K562 (cell line): Measurements from ENCODE around the gene AGRP. TPM values are rescaled to one million over a fixed set of nuclear protein-coding genes. Genes with fewer than 3 reads are reported as not detected.

Experiments used
- CTBP1 ChIP-seq: fragments of 450-650 bp; IDR thresholded peaks from 2 replicates; pipeline ENCODE4 v1.6.1; 2016; ENCODE audit warnings: borderline replicate concordance
- CXXC5 ChIP-seq: fragments of 250-450 bp; sonication (Bioruptor Pico); IDR thresholded peaks from 2 replicates; pipeline ENCODE4 v1.8.0; 2022; ENCODE audit warnings: inconsistent platforms, mild to moderate bottlenecking, moderate library complexity
- DIDO1 ChIP-seq: fragments of 450-650 bp; IDR thresholded peaks from 2 replicates; pipeline ENCODE4 v1.6.1; 2016; ENCODE audit warnings: low read depth, missing biosample characterization, missing genetic modification characterization
- EHMT2 ChIP-seq: fragments of 450-650 bp; IDR thresholded peaks from 2 replicates; pipeline ENCODE4 v1.6.1; 2018; ENCODE audit warnings: antibody characterized with exemption
- LARP7 ChIP-seq: fragments of 450-650 bp; IDR thresholded peaks from 2 replicates; pipeline ENCODE4 v1.6.1; 2016
- MAFF ChIP-seq: IDR thresholded peaks from 2 replicates; pipeline ENCODE4 v1.6.1; 2012; ENCODE audit warnings: low read length, improper control_type of control experiment
- MTA3 ChIP-seq: fragments of 450-650 bp; formaldehyde crosslinking; IDR thresholded peaks from 2 replicates; pipeline ENCODE4 v1.6.1; 2017; ENCODE audit warnings: mild to moderate bottlenecking, borderline replicate concordance
- NRF1 ChIP-seq, 2 experiments: fragments of 450-650 bp; IDR thresholded peaks in 1 of 2; conservative IDR thresholded peaks in 1 of 2; 2 replicates each; pipeline ENCODE4 v1.6.1; 2014; ENCODE audit warnings: mild to moderate bottlenecking in 2 of 2
- POLR3A ChIP-seq: IDR thresholded peaks from 2 replicates; pipeline ENCODE4 v1.6.1; 2011; ENCODE audit warnings: borderline replicate concordance, mild to moderate bottlenecking, moderate library complexity; ENCODE audit not compliant: insufficient read length, insufficient read depth; ENCODE audit errors: extremely low read depth
- SAP30 ChIP-seq: fragments of 200-600 bp; sonication (generic); IDR thresholded peaks from 2 replicates; pipeline ENCODE4 v1.6.1; 2012; ENCODE audit warnings: borderline replicate concordance, low read depth, mild to moderate bottlenecking, moderate library complexity, low read length, control low read depth, inconsistent platforms; ENCODE audit not compliant: insufficient read depth, poor library complexity, severe bottlenecking
- TEAD1 ChIP-seq, 2 experiments: fragments of 450-650 bp in 1 of 2; sonication (generic) in 1 of 2; formaldehyde crosslinking; IDR thresholded peaks; 2 replicates each; pipeline versions ENCODE4 v1.4.0 to v1.8.0; 2020 to 2022; ENCODE audit warnings: mild to moderate bottlenecking in 2 of 2, missing genetic modification reagents in 1 of 2
- TSHZ1 ChIP-seq: fragments of 250-450 bp; sonication (Bioruptor Pico); IDR thresholded peaks from 2 replicates; pipeline ENCODE4 v1.4.0; 2020; ENCODE audit warnings: mild to moderate bottlenecking, moderate library complexity
- ZNF280A ChIP-seq: fragments of 450-650 bp; IDR thresholded peaks from 2 replicates; pipeline ENCODE4 v1.6.1; 2018; ENCODE audit warnings: mild to moderate bottlenecking, low read depth; ENCODE audit not compliant: partially characterized antibody
- ZNF408 ChIP-seq: fragments of 250-450 bp; sonication (Bioruptor Pico); IDR thresholded peaks from 2 replicates; pipeline ENCODE4 v1.4.0; 2020; ENCODE audit warnings: low read depth, mild to moderate bottlenecking, moderate library complexity
- ZNF507 ChIP-seq: conservative IDR thresholded peaks from 2 replicates; pipeline ENCODE4 v1.6.1; 2017; ENCODE audit warnings: missing genetic modification characterization, missing compliant biosample characterization
- polyA plus RNA-seq, 8 experiments: library from polyadenylated mRNA; depleted of rRNA in 4 of 8; stranded (reverse) in 5 of 8; unstranded in 3 of 8; fragments of >200 nt; fragmentation: Nextera tagmentation in 2 of 8; fragmentation: Illumina TruSeq in 1 of 8; extraction: Ambion mirVana in 2 of 8; extraction: Trizol in 1 of 8; gene quantifications; 2 replicates each; pipeline versions ENCODE4 v1.2.1 to v1.2.3, GENCODE V29; 2011 to 2014; ENCODE audit warnings: inconsistent platforms in 1 of 8, missing spikeins in 1 of 8
- total RNA-seq, 7 experiments: library from RNA; depleted of rRNA in 6 of 7; stranded (reverse); fragments of >200 nt in 6 of 7; fragmentation: Illumina TruSeq in 2 of 7; extraction: Trizol in 2 of 7; gene quantifications; 2 replicates each; pipeline versions ENCODE4 v1.2.1 to v1.2.3, GENCODE V29; 2011 to 2021; ENCODE audit warnings: low replicate concordance in 1 of 7
- TF ChIP-seq, protein P1 (sequence below), 2 experiments: fragments of 150-350 bp in 1 of 2; IDR thresholded peaks; 2 replicates each; pipeline ENCODE4 v1.6.1; 2012 to 2016; ENCODE audit warnings: low read depth in 2 of 2, low read length in 2 of 2, mild to moderate bottlenecking in 1 of 2, moderate library complexity in 1 of 2
- TF ChIP-seq, protein P2 (sequence below): fragments of 450-650 bp; conservative IDR thresholded peaks from 2 replicates; pipeline ENCODE4 v1.6.1; 2016; ENCODE audit warnings: missing genetic modification characterization, low read depth, mild to moderate bottlenecking, control low read depth, missing compliant biosample characterization

Gene AGRP
- total and polyA plus RNA-seq, 9 of the 15 experiments (the other 6 are each of a cell fraction or from before 2014, with no cell fraction given) = not detected

GRCh38 chr16:67528870-67529581 lies 45.7 kb upstream of the AGRP start (continued):
- no peak for TF ChIP-seq EHMT2
- TF ChIP-seq, protein P1, sequence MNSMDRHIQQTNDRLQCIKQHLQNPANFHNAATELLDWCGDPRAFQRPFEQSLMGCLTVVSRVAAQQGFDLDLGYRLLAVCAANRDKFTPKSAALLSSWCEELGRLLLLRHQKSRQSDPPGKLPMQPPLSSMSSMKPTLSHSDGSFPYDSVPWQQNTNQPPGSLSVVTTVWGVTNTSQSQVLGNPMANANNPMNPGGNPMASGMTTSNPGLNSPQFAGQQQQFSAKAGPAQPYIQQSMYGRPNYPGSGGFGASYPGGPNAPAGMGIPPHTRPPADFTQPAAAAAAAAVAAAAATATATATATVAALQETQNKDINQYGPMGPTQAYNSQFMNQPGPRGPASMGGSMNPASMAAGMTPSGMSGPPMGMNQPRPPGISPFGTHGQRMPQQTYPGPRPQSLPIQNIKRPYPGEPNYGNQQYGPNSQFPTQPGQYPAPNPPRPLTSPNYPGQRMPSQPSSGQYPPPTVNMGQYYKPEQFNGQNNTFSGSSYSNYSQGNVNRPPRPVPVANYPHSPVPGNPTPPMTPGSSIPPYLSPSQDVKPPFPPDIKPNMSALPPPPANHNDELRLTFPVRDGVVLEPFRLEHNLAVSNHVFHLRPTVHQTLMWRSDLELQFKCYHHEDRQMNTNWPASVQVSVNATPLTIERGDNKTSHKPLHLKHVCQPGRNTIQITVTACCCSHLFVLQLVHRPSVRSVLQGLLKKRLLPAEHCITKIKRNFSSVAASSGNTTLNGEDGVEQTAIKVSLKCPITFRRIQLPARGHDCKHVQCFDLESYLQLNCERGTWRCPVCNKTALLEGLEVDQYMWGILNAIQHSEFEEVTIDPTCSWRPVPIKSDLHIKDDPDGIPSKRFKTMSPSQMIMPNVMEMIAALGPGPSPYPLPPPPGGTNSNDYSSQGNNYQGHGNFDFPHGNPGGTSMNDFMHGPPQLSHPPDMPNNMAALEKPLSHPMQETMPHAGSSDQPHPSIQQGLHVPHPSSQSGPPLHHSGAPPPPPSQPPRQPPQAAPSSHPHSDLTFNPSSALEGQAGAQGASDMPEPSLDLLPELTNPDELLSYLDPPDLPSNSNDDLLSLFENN (IDR thresholded peaks at IDR 0.05; ENCODE audit: low read depth in 2 of 2, low read length in 2 of 2) = no peak
- no peak for TF ChIP-seq DIDO1 (tag)
- peak; percentile 78 for TF ChIP-seq CXXC5 (CRISPR knock-in tag)
- TF ChIP-seq ZNF507 (tag) = no peak
- no peak for TF ChIP-seq TEAD1 (CRISPR knock-in tag; IDR thresholded peaks at IDR 0.05)
- TF ChIP-seq NRF1 (conservative IDR thresholded peaks at IDR 0.05 in 1 of 2, IDR thresholded peaks at IDR 0.05 in 1 of 2) = peak; percentile 65 to 67; a peak in 2 of 4 replicates
- no peak for TF ChIP-seq MTA3
- no peak for TF ChIP-seq POLR3A
- TF ChIP-seq LARP7 = no peak
- TF ChIP-seq, protein P2, sequence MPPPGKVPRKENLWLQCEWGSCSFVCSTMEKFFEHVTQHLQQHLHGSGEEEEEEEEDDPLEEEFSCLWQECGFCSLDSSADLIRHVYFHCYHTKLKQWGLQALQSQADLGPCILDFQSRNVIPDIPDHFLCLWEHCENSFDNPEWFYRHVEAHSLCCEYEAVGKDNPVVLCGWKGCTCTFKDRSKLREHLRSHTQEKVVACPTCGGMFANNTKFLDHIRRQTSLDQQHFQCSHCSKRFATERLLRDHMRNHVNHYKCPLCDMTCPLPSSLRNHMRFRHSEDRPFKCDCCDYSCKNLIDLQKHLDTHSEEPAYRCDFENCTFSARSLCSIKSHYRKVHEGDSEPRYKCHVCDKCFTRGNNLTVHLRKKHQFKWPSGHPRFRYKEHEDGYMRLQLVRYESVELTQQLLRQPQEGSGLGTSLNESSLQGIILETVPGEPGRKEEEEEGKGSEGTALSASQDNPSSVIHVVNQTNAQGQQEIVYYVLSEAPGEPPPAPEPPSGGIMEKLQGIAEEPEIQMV (tag) = no peak
- no peak for TF ChIP-seq ZNF408 (CRISPR knock-in tag)
- no peak for TF ChIP-seq MAFF
- TF ChIP-seq ZNF280A = no peak
- TF ChIP-seq TSHZ1 (CRISPR knock-in tag) = no peak
- 0 out of 2 replicates have a peak, but pooled peaks have one; percentile 28 for TF ChIP-seq CTBP1
- TF ChIP-seq SAP30 = no peak
